GM23338 (cell line): ENCODE data around the gene DCST1.

Source experiments
- EZH2 ChIP-seq: fragments of 200-600 bp; sonication (generic); IDR thresholded peaks from one replicate; pipeline ENCODE4 v1.8.0; 2017; ENCODE audit warnings: antibody characterized with exemption, mild to moderate bottlenecking, low read depth; ENCODE audit not compliant: unreplicated experiment
- EZH2phosphoT487 ChIP-seq: fragments of 200-600 bp; sonication (generic); IDR thresholded peaks from one replicate; pipeline ENCODE4 v1.8.1; 2018; ENCODE audit warnings: antibody characterized with exemption; ENCODE audit not compliant: unreplicated experiment
- STAT1 ChIP-seq: IDR thresholded peaks from one replicate; pipeline ENCODE4 v1.6.1; 2016; ENCODE audit warnings: antibody characterized with exemption; ENCODE audit not compliant: unreplicated experiment
- TF ChIP-seq, protein P1 (sequence below), 2 experiments: fragments of 200-600 bp in 1 of 2; sonication (generic) in 1 of 2; conservative IDR thresholded peaks; 2 replicates each; pipeline versions ENCODE4 v1.5.1 to v1.6.1; 2016 to 2017; ENCODE audit warnings: antibody characterized with exemption in 2 of 2, low read depth in 2 of 2, mild to moderate bottlenecking in 2 of 2, moderate library complexity in 1 of 2
- TF ChIP-seq, protein P2 (sequence below): IDR thresholded peaks from one replicate; pipeline ENCODE4 v1.6.1; 2018; ENCODE audit warnings: antibody characterized with exemption; ENCODE audit not compliant: unreplicated experiment

DNA sequence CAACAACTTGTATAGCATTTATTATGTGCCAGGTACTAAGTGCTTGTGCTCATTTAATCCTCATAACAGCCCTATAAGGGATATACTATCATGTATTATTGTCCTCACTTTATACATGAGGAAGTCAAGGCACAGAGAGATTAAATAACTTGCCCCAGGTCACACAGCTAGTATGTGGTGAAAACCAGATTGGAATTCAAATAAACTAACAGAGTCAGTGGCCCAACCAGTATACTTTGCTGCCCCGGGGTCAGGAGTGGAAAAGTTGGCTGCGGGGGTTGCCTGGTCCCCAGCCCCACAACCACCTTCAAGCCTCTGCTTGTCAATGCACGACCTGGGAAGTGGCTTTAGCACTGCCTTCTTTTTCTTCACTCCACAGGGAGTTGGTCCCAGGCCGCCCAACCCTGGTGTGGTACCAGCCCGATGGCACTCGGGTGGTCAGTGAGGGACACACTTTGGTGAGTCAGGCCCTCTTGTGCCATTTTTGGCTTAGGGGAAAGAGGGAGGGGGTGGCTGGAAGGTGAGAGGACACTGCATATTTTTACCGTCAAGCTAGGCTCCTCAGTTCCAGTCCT, 20.0 kb downstream of the DCST1 start:
- TF ChIP-seq, protein P1, sequence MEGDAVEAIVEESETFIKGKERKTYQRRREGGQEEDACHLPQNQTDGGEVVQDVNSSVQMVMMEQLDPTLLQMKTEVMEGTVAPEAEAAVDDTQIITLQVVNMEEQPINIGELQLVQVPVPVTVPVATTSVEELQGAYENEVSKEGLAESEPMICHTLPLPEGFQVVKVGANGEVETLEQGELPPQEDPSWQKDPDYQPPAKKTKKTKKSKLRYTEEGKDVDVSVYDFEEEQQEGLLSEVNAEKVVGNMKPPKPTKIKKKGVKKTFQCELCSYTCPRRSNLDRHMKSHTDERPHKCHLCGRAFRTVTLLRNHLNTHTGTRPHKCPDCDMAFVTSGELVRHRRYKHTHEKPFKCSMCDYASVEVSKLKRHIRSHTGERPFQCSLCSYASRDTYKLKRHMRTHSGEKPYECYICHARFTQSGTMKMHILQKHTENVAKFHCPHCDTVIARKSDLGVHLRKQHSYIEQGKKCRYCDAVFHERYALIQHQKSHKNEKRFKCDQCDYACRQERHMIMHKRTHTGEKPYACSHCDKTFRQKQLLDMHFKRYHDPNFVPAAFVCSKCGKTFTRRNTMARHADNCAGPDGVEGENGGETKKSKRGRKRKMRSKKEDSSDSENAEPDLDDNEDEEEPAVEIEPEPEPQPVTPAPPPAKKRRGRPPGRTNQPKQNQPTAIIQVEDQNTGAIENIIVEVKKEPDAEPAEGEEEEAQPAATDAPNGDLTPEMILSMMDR (conservative IDR thresholded peaks at IDR 0.05; ENCODE audit: low read depth in 2 of 2) = no peak
- TF ChIP-seq, protein P2, sequence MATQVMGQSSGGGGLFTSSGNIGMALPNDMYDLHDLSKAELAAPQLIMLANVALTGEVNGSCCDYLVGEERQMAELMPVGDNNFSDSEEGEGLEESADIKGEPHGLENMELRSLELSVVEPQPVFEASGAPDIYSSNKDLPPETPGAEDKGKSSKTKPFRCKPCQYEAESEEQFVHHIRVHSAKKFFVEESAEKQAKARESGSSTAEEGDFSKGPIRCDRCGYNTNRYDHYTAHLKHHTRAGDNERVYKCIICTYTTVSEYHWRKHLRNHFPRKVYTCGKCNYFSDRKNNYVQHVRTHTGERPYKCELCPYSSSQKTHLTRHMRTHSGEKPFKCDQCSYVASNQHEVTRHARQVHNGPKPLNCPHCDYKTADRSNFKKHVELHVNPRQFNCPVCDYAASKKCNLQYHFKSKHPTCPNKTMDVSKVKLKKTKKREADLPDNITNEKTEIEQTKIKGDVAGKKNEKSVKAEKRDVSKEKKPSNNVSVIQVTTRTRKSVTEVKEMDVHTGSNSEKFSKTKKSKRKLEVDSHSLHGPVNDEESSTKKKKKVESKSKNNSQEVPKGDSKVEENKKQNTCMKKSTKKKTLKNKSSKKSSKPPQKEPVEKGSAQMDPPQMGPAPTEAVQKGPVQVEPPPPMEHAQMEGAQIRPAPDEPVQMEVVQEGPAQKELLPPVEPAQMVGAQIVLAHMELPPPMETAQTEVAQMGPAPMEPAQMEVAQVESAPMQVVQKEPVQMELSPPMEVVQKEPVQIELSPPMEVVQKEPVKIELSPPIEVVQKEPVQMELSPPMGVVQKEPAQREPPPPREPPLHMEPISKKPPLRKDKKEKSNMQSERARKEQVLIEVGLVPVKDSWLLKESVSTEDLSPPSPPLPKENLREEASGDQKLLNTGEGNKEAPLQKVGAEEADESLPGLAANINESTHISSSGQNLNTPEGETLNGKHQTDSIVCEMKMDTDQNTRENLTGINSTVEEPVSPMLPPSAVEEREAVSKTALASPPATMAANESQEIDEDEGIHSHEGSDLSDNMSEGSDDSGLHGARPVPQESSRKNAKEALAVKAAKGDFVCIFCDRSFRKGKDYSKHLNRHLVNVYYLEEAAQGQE = no peak
- TF ChIP-seq EZH2 = no peak
- no peak for TF ChIP-seq EZH2phosphoT487
- no peak for TF ChIP-seq STAT1
